GM10266 (cell line): Measurements from ENCODE around the gene EFHC1.

Experiments
- DNase-seq: peaks from one replicate; pipeline ENCODE4 v3.0.0; 2012; ENCODE audit errors: extremely low spot score
- CTCF ChIP-seq: IDR thresholded peaks from 2 replicates; pipeline ENCODE4 v1.5.1; 2012; ENCODE audit warnings: mild to moderate bottlenecking, low read depth; ENCODE audit not compliant: control insufficient read depth, insufficient read depth; ENCODE audit errors: missing control alignments

The EFHC1 gene

GRCh38 chr6:52399511-52400312 lies 20.4 kb upstream of the EFHC1 start:
- TF ChIP-seq CTCF, result peak; percentile 86
- DNase-seq, result peak; percentile 61

GRCh38 chr6:52400313-52401041 lies 19.7 kb upstream of the EFHC1 start:
- TF ChIP-seq CTCF, result no peak
- DNase-seq, result no peak

GRCh38 chr6:52403086-52403485 lies 17.1 kb upstream of the EFHC1 start:
- no peak for DNase-seq
- TF ChIP-seq CTCF, result no peak

- no peak for TF ChIP-seq CTCF
- DNase-seq, result no peak
These were observed 16.5 kb upstream of the EFHC1 start for GRCh38 chr6:52403627-52404026.

GRCh38 chr6:52405243-52405642 lies 14.9 kb upstream of the EFHC1 start:
- DNase-seq, result no peak
- no peak for TF ChIP-seq CTCF

- TF ChIP-seq CTCF, result peak; percentile 48
These were observed 12.7 kb upstream of the EFHC1 start for GRCh38 chr6:52407467-52407866.

GRCh38 chr6:52409499-52409898 lies 10.6 kb upstream of the EFHC1 start:
- DNase-seq, result no peak
- TF ChIP-seq CTCF, result no peak

More at GRCh38 chr6:52407467-52407866, 12.7 kb upstream of the EFHC1 start:
- no peak for DNase-seq
